GM18867 (cell line): ENCODE results near the gene STBD1.
"Not testable (repeated sequence)": the region's sequence is repeated elsewhere in the genome, so short reads cannot be mapped to it uniquely, and the experiment has no call there.

Experiments
- ATAC-seq: cut with Tn5 transposase; IDR thresholded peaks from one replicate; pipeline ENCODE4 v1.9.1; 2021; ENCODE audit warnings: mild to moderate bottlenecking, moderate library complexity; ENCODE audit not compliant: unreplicated experiment

STBD1 gene

DNA sequence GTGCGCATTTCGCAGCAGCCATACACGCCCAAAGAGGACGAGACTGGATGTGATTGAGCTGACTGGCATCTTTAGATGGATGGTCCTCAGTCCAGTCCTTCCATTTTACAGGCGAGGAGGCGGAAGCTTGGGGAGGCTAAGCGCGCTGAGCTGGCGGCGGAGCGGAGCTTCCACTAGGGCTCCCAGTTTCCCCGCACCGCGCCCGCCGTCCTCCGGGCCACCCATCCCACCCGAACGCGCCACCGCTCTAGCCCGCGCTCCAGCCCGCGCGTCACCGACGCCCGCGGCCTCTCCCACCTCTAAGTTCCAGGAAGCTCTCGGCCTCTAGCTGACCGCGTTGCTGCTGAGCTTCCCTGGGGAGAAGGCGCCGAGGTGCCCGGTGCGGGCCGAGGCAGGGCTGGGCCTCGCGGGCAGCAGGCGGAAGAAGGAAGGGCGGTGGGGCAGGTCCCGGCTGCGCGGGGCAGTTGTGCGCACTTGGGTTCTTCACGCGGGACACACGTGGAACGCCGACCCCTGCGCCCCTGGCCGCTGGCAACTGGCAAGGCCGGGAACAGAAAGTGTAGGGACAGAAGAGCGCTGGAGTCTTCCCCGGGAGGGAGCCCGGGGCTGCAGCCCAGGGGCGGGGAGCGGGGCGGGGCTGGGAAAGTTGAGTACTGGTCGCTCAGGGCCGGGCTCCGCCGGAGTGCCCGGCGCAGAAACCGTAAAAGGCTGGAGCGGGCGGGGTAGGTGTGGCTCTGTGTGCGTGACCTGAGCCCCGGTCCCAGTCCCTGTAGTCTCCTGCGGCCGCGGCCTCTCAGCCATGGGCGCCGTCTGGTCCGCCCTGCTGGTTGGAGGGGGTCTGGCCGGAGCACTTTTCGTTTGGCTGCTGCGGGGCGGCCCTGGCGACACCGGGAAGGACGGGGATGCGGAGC lies at the start of gene STBD1:
Gene STBD1 (plus strand): TSS at position 763 of the 911 bp plus-strand sequence. CDS start 37 bp downstream, at position 800.
- ATAC-seq: no peak

DNA sequence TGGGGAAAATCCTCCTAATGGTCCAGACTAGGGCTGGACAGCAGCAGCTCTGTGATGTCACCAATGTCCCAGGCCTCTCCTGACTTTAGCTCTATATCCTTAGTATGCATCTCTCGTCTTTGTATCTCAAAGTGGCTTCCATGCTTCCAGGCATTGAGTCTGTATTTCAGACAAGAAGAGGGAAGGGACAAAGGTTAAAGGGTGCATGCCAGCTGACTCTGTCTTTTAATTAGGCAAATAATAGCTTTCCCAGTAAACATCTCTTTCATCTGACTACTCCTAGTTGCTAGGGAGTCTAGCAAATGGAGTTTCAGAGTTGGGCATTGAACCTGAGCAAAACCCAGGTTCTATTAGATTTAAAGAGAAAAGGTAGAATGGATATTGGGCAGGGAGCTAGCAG lies 49.6 kb upstream of the STBD1 start:
- ATAC-seq: no peak

DNA sequence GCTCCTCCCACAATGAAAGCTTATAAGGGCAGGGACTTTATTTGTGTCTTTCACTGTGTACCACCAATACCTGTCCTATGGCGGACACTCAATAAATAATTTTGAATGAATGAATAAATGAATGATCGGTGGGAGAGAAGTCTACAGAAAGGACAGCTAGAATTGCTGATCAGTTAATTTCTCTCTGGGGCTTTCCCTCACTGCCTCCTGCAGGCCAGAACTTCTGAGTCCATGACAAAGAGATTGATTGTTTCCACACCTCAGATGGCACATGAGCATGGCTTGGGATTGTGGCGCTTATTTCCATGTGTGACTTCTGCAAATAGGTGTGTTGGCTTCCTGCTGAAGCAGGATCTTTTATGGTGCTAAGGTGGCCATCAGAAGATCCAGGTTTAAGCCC lies 48.7 kb upstream of the STBD1 start:
- ATAC-seq: no peak

DNA sequence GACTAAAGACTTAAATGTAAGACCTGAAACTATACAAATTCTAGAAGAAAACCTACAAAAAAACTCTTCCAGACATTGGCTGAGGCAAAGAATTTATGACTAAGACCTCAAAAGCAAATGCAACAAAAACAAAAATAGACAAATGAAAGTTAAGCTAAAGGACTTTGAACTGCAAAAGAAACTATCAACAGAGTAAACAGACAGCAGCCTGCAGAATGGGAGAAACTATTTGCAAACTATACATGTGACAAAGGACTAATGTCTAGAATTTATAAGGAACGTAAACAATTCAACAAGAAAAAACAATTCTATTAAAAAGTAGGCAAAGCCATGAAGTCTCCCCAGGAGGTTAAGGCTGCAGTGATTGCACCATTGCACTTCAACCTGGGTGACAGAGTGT lies 46.0 kb upstream of the STBD1 start:
- ATAC-seq: no peak

DNA sequence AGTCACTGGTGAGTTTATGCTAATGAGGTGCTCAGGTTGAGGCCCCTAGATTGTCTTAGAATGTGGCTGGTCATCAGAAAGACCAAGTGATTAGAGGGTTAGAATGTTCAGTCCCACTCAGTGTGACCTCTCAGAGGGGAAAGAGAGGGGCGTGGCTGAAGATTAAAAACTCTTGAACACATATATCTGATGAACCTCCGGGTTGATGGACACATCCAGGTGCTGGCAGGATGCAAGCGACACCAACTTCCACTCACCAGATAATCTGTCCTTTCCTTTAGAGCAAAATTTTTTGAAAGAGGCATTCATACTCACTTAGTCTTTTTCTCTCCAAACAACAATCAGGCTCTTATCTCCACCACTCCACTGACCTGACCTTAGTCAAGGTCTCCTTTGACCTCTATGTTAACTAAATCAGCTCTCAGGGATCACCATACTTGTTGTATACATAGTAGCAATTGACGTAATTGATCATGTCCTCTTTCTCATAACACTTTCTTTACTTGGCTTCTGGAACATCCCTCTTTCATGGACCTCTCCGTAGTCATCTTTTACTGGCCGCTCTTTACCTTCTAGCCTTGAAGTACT lies 40.8 kb upstream of the STBD1 start:
- no peak for ATAC-seq

DNA sequence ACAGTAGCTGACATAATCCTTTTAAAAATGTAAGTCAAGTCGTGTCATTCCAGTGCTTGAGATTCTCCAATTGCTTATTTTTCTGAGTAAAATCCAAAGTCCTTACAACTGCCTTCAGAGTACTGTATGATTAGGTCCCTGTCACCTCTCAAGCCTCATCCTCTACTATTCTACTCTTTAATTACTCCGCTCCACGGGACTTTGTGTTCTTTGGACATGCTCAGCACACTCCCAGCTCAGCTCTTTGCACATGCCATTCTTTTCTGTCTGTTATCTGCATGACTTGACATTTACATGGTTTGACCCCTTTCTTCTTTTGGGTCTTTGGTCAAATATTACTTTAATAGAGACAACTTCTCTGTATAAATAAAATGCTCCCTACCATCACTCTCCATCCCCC lies 39.9 kb upstream of the STBD1 start:
- ATAC-seq: no peak

DNA sequence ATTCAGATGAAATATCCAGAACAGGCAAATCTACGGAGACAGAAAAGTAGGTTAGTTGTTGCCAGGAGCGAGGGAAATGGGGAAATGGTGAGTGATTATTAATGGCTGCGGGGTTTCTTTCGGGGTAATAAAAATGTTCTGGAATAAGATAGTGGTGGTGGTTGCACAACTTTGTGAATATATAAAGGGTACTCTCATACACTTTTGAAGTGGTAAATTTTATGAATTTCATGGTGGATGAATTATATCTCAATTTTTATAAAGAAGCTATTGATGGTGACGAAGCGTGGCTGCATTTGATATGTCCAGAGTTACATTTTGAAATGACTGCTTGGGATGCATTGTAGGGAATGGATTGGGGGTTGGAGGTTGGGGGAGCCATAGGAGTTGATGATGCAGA lies 38.7 kb upstream of the STBD1 start:
- no peak for ATAC-seq

DNA sequence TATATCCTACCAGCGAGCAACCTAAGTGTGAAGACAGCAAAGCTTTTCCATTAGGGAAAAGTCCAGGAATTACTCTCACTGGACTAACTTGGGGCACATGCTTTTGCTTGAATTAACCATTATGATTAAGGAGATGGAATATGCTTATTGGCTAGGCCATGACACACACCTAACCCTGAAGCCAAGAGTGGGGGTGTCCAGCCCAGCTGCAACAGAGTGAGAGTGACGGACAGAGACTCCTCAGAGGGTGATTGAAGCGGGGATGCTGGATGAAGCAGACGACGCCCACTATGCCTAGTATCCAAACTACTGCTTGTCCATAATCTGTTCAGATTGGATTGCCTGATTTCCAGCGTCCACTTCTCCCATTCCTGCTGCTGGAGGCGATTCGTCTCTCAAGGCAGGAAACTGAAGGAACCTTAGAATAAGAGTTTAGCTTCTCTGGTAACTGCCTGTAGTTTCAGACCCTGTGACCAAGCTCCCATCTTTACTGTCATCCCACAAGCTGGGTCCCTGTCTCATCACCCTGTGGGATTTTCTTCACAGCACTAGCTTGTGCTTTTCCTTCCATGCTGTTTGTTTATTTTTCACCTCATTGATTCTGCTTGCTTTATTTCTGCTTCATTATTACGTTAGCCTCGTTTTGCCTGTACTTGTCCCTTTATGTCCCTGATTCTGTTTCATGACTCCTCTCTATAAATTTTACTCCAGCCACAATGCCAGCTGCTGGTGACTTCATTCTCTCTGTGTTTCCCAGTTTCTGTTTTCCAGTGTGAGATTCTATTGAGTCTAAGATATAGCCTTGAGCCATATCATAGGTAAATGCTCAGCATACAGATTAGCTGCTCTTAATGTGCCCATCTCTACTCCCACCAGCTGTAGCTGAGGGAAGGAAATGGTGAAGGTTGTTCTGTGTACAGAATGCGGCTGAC lies 36.0 kb upstream of the STBD1 start:
- ATAC-seq: no peak

DNA sequence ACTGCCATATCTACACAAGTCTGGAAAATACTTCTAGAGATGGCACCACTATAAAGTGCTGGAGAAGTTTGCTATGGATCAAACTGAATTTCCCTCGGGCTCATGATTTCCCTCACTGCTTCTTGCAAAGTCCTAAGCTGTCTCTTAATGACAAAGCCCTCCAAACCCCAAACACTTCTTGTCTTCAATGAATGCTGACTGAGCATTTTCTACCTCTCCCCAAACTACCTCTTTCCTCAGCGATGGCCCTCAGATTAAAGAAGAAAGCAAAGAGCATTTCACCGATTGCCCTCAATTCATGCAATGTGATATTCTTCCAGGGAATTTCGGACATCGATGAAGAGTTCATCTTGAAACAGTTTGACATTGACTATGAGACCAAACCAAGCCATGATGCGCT lies 35.3 kb upstream of the STBD1 start:
- no peak for ATAC-seq

DNA sequence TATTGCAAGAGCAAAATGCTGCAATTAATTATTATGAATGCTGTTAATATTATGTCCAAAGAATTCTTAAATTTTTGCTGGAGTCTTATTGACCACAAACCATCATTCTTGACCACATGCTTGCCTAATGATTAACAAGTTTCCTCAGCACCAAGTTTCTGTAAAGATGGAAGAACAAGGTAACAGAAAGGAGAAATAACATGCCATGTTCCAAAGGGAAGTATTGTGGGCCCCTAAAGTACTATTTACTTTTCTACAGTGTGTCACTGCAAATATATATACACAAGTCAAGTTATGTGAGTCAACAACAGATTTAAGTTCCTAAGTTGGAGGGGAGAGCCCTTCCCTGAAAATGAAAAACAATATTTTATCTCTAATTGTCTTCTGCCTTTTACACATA lies 34.5 kb upstream of the STBD1 start:
- no peak for ATAC-seq

DNA sequence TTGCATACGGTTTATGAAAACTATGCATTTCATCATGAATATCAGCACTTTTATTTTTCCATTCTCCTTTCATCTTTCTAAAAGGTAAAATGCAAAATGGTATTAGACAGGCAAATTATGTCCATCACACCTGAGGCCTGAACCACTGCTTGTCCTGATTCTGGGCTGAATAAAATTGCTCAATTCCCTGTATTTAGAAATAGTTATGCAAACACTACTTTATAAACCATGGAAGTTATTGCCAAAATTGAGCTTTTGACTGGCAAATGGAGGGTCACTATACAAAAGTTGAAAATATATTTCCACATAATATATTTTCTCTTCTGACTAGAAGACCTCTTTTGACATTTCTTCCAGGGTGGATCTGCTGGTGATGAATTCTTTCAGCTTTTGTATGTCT lies 34.0 kb upstream of the STBD1 start:
- ATAC-seq: no peak

DNA sequence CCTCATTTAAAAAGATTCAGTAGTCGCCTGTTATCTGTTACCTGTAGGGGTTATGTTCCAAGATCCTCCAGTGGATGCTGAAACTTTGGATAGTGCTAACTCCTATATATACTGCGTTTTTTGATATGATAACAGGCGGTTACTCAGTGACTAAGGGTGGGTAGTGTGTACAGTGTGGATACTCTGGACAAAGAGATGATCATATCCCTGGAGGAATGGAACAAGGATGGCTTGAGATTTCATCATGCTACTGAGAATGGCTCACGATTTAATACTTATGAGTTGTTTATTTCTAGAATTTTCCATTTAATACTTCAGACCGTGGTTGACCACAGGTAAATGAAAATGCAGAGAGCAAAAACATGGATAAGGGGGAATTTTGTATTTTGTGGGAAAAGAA lies 33.5 kb upstream of the STBD1 start:
- no peak for ATAC-seq

DNA sequence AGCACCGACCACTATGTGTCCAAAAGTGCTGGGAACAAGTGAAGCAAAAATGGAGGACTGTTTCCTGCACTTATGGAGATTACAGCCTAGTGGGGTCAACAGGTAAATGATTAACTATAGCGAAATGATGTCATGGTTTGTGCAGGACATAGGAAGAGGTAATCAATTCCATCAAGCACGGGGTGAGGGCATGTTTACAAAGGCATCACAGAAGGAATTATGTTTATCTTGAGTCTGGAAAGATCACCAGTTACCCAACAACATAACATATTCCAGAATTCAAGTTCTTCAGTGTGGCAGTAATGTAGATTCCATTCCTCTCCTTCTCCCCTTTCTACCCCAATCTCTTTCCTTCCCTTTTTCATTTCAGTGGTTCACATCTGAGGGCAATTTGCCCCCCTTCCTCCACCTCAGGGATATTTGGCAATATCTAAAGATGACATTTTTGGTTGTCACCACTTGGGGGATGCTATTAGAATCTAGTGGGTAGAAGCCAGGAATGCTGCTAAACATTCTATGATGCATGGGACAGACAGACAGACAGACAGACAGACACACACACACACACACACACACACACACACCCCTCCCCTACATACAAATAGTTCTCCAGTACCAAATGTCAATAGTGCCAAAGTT lies 30.9 kb upstream of the STBD1 start:
- ATAC-seq: no peak

DNA sequence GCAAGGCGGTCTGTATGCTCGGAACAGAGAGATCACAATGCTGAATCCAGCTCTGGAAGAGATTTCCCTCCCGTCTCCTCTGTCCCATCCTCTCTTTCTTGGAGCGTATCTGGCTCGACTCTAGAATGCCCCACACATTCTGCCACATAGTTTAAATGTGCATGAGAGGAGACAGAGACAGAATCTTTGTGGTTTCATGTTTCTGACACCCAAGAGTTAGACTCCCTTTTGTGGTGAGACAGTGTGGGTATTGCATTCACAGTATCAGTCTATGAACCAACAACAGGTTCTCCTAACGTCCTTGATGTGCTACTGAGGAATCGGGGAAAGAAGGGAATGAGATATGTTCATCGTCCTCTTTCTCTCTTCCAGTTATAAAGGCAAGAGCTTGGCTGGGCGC lies 29.7 kb upstream of the STBD1 start:
- peak; percentile 88 for ATAC-seq

DNA sequence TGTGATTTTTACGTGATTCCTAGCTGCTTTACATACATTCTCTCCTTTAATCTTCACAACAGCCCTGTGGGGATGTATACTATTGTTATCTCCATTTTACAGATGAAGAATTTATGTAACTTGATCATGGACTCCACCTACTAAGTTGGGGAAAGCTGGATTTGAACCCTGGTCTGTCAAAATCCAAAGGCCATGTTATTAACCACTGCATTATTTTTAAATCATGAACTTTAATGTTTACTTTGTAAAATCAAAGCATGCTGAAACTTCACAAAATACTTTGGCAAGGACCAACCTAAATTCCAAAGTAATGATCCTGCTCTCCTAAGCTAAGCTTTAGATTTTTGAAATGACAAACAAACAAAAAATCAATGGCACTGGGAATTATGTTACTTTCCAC lies 28.9 kb upstream of the STBD1 start:
- no peak for ATAC-seq

DNA sequence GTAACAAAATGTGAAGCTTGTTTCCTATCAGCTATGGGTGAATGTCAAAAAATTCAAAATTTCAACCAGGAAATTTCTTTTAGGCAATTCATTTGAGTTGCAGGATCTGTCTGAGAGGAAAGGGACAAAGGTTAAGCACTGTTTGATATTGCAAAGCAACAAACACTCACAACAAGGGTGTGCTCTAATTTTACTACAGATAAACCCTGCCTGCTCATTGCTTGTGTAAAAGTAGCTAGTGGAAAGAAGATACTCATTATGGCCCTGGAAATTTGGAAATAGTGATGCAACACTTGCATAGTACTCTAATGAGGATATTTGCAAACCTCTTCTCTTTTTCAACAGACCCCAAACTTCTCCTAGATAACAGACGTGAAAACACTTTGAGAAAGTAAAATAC lies 27.9 kb upstream of the STBD1 start:
- no peak for ATAC-seq

DNA sequence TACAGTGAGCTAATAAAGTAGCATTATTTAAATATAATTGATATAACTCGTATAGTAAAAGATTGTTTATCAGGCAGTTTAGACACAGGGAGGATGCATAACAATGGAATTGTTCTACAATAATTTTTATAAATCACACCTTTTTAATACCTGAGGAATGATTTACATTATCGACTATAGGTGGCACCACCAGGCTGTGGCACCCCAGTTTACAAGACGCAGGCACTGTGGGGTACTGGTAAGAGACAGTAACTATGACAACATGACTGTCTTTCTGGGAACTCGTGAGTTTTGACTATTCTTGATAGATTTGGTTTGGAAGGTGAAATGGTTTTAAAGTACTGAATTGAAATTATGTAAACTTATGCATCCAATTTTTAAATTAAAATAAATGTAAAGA lies 27.1 kb upstream of the STBD1 start:
- ATAC-seq: no peak

DNA sequence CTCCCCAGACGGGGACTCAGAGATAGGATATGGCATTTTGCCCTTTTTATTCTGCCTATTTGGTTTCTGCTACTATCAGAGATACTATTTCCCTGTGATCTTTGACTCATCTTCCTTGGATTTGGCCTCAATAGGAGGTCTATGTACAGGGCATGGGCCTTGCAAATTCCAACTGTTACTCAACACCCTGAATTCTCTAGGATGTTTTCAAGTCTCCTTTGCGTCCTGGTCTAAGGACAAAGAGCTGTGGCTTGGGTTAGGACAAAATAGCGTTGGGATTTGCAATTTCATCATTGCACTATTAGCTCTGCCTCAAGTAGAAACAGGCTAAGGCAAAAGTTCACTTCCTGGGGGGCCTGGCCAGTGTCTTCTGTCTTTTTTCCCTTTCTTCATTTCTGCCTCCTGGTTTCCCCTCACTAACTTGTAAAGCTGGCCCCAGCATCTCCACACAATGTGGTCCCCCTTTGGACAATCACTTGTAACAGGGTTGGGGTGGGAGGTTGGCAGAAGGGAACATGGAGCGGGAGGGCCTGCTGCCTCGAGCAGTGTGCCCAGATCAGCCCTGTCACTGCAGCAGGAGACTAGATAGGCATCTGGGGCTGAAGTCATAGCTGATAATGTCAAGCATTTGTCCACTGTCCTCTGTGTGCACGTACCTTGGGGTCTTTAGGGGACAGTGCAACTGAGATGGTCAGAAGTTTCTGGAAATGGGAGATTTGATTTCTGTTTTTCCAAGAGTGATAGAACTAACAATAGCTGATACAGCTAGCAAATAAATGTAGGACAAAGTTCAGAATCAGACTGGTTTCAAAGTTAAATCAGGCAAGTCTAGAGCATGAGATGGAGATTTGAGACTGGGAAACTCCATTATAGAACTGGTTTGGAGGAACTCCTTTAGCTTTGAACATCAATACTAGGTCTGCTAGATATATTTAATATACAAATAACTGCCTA lies 25.8 kb upstream of the STBD1 start:
- no peak for ATAC-seq

DNA sequence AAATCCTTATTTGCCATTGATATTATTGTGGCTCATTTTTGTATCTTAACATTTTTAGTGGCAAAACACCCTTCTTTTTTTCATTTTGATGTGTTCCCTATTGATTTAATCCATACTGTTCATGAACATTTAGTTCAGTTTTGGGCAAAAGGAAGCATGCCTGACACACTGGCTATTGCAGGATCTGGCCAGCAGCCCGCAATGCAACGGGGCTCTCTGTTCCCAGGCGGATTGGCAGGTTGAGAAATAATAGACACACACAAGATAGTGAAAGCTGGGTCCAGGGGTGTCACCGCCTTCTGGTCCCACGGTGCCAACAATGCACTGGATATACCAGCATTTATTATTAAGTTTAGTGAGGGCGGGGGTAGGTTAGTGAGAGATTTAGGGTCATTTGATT lies 24.9 kb upstream of the STBD1 start:
- ATAC-seq: not testable (repeated sequence)
